EH (cell line): ENCODE measurements around the gene HOXC10.

Experiments used
- DNase-seq: peaks from one replicate; pipeline ENCODE4 v3.0.0-alpha.2; 2015; ENCODE audit warnings: low read depth

The HOXC10 gene

DNA sequence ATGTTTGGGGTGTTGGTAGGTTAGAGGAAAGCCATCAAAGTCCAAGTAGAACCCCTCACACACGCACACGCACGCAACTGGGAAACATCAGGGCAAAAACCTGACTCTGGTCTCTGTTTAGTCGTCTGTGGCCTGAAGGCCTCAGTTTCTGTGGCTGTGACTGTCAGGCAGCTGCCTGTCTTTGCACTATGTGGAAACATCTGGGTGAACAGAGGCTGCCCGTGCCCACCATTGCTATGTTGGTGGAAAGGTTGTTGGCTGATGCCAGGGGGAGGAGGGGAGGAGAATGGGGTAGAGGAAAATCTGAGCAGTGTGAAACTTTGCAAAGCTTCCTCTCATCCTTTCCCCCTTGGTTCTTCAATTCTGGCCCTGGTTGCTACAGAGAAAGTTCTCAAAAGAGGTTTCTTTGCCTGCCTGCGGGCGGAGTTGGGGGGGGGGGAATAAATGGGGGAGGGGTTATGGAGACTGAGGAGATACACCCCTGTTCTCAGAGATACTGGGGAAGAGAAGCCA is 7.5 kb downstream of the HOXC10 start:
- DNase-seq, result no peak

DNA sequence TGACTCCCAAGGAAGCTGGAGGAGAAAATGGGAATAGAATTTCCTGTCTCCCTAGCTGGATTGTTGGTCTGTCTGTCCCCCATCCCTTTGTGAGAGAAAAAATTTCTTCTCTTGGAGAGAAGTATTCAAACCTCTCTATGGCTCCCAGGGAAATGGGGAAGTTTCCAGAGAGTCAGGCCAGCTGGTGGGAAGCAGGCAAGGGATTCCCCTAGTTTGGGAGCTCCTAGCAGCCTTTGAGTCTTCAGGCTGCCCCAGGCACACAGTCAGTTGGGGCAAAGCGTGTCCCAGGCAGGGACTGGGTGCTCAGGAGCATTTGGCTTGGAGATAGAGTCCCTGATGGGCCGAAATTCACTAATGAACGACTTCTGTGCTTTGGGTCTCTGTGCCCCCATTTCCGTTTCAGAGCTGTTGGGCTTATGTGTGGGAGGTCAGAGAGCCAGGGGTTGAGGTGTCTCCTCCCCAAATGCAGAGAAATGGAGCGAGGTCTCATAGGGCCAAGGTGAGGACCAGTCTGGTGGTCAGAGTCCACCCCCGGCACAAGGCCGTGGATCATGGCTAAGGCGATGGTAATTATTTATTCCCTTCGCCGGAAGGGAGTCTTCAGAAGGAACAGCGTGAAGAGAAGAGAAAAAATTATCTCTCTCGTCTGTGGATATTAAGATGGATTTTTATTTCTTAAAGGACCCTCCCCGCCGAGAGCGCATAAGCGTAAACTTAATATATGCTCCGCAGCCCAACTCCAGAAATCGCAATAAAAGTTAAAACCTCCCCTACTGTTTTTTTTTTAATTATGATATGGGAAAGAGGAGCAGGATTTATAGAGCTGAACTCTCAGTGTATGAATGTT is 8.4 kb downstream of the HOXC10 start:
- DNase-seq, result no peak

DNA sequence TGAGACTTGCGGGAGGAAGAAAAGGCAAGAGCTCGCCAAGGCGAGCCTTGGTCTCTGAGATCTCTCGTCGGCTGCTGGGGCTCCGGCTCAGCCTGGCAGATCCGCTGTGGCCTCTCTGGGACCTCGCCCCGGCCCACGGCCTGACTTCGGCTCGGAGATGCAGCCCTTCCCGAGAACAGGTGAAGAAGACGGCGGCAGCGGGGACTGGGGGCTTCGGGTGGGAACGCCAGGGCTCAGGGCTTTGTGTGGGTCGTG is 9.0 kb downstream of the HOXC10 start:
- no peak for DNase-seq

DNA sequence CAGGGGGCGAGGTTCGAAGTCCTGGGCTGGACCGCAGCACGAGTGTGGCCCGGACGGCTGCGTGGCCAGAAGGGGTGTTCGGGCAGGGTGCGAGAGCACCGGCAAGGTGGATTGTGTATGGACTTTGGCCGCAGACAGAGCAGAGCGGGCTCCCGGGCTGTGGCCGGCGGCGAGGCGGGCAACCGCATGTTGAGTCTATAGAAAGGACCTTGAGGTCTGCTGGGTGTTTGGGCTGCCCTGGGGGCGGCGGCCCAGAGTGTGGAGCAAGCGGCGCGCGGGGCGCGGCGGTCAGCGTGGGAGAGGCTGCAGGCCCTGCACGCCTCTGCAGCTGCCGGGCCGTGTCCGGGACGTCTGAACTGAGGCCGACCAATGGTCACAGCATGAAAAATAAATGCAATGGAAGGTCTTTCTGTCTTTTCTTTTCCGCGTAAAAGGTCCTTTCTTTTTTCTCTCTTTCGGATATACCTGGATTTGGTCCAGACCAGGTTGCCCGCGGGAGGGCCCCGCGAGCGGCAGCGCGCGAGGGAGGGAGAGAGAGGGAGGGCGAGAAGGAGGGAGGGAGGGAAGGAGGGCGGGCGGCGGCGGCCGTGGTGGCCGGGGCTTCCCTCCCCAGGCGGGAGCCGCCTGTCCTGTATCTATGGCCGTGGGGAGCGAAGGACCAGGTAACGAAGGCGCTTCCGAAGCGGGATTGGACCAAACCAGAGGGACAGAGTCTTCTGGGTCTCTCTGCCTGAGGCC is 9.5 kb downstream of the HOXC10 start:
- DNase-seq, result no peak

DNA sequence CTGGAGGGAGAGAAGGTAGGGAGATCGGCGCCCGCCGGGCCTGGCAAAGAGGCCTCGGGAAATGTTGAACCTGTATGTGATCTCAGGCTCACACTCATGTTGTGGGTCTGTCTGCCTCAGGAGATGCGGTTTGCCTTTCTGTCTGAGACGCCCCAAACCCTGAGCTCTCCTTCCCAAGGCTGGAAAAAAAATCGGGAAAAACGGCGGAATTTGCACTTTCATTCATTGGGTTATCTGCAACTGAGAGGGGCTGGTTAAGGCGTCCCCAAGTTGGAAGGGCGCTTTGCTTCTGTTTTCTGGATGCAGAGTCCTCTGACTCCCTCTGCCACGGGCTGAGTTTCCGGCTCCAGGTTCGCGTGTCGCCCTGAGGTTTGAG is 10.0 kb downstream of the HOXC10 start:
- no peak for DNase-seq

DNA sequence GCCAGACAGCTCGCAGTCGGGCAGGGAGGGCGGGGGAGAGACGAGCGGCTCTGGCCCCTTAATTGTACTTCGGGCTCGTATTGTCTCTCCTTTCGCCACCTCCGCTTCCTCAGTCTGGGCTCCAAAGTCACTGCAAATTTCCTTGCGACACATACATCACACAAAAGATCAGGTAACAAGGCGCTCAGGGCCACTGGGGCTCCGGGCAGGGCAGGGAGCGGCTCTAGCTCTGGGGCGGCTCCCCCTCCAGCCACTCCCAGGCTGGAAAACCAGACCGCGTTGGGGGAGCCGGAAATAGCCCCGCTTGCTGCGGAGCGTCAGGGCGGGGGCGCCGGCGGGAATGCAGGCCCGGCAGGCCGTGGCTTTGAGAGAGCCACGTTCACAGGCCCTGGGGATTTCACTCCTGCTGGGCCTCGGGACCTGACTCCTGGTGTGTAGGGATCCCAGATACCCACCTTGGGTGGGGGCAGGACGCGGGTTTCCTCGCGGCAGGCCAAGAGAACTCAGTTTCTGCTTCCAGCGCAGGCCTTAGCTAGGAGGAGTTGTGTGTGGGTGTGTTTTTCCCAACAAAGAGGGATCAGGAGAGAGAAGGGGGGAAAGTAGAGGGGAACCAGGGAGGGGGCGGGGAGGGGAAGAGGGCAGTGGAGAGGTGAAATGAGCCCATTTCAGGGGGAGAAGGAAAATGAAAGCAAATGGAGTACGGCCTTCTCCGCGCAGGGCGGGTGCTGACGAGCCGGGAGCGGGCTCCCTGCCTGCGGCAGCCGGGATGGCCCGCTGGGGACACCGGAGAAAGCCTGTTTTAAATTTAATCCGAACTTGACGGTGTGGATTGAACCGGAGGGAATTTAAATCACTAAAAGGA is 10.7 kb downstream of the HOXC10 start:
- no peak for DNase-seq

DNA sequence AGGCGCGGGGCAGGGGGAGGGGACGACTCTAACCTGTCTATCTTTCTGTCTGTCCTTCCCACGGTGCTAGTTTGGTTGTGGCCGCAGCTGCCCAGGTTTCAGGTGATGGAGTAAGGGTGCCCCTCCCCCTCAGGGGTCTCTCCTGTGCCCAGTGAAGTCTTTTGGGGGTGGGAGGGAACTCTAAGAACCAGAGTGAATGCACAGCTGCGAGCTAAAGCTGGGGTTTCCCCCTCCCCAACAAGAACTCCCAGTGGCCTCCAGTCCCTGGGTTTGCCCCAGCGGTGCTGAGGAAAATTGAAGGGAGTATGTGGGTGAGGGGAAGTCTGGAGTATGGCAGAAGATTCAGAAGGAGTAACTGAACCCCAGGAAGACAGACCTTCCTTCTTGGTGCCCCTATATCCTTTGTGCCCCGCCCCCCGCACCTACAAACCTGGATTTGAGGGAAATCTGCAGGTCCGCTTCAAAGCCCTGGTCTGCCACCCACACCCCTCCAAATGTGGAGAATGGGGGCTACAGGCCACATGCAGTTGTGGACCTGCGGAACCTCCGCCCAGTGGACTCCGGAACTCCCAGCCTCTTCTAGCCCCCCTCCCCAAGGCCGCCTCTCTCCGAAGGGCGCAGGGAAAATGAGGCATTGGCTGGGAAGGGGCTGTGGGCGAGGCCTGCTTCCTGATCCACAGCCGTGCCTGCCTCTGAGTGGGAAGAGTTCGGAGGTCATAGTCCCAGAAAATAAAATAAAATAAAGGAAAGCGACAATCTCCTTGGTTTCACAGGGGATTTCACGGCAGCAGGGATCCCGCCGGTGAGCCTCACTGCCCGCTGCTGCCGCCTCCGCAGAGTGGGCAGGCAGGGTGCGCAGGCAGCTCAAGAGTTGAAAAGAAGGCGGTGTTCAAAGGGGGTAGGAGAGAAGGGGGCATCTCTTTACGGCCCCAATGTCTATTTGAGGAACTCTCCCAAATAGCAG is 11.6 kb downstream of the HOXC10 start:
- DNase-seq, result no peak

DNA sequence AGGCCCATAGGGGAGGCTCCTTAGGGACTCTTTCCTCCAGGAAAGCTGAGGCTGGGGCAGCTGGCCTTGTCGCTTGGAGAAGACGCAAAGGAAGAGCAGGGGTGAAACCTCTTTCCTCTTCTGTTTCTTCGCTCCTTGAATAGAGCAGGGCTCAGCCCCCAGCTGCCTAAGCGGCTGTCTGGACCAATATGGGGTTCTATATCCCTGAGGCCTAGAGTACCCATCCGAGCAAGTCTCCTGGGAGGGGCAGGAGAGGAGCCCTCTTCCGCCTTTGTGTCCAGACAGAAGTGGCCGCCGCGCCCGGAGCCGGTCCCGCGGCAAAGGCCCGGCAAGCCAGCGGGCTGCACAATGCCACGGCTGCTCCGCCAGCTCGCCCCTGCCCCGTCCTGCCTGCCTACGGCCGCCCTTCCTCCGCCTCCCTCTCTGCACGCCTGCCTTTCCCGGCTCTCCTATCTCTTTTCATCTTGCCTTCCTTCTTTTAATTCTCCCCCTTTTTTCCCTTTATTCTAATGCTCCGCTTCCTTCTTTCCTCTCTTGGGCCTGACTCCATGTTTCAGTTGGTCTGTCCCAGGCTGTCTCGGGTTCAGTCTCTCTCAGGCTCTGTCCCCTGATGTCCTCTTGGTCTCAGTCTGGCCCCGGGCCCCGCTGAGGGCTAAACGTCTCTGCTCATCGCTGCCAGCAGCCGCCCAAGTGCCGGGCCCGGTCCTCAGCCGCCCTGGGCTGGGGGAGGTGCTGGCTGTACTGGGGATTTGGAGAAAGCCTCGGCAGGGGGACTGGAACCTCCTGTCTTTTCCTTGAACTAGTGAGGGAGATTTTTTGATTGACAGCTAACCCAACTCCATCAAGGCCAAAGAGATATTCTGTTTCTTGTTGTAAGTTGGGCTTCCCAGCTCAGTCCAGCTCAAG is 12.5 kb downstream of the HOXC10 start:
- DNase-seq, result no peak

DNA sequence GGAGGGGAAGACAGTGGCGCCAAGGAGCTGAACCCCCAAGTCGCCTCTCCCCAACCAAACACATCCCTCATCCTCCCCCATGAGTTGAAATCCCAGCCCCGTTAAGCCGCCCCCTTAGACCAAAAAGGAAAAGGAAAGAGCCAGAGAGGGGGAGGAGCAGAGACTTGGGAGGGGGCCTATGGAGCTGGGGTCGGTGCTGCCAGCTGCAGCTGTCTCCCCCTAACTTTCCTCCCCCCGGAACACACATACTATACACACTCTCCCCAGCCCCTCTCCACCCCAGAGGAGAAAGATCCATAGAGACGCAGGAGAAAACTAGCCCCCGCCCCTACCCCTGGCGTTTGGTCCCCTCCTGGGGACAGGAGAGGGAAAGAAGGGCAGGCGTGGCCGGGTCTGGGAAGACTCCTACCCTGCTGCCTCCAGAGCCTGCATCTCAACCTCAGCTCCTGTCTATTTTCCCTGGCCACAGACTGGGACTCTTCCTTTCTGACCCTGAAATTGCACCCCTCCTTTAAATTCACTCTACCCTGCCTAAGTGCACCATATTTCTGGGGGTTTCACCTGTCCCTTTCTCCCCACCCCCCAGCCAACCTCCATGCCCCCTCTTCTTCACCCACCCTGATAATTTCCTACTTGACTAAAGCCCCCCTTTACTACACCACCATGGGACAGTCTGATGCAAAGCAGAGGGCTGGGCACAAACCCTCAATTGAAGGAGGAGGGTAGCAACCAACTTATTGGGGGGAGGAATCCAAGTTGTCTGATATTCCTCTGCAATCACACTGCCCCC is 13.4 kb downstream of the HOXC10 start:
- no peak for DNase-seq

DNA sequence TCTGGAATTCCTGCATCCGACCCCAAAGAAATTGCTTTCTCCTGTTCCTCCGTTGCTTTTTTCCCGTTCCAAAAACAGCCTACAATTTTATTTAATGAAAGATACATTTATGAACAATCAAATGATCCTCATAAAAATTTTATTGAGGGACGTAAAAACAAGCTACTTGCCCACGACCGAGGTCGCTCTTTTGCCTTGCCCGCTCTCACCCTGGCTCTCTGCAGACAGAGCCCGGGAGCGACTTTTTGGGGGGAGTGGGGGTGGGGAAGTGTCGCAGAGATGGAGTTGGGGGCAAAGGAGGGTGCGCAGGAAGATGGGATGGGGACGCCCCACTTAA is 13.9 kb downstream of the HOXC10 start:
- no peak for DNase-seq

DNA sequence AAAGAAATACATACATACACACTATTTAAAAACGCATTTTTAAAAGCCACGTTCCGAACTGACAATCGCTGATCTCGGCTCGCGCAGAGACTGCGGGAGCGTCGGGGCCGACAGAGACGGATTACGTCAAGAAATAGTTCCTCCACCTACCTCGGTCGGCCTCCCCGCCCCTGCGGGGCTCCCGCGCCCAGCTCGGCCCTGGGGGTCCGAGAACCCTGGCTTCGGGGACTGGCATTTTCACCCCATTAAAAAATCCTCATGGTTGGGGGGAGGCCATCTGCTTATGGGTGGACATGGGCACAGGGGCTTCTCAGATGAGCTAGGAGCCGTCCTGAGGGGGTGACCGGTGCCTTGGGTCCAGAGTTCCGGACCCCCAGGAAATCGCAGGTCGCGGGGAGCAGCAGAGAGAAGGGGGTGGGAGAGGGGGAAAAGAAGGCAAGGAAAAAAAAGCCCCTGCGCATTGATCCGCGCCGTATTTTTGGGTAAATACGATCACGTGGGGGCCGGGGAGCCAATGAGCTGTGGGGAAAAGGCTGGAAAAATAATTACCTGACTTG is 14.7 kb downstream of the HOXC10 start:
- peak; percentile 77 for DNase-seq

DNA sequence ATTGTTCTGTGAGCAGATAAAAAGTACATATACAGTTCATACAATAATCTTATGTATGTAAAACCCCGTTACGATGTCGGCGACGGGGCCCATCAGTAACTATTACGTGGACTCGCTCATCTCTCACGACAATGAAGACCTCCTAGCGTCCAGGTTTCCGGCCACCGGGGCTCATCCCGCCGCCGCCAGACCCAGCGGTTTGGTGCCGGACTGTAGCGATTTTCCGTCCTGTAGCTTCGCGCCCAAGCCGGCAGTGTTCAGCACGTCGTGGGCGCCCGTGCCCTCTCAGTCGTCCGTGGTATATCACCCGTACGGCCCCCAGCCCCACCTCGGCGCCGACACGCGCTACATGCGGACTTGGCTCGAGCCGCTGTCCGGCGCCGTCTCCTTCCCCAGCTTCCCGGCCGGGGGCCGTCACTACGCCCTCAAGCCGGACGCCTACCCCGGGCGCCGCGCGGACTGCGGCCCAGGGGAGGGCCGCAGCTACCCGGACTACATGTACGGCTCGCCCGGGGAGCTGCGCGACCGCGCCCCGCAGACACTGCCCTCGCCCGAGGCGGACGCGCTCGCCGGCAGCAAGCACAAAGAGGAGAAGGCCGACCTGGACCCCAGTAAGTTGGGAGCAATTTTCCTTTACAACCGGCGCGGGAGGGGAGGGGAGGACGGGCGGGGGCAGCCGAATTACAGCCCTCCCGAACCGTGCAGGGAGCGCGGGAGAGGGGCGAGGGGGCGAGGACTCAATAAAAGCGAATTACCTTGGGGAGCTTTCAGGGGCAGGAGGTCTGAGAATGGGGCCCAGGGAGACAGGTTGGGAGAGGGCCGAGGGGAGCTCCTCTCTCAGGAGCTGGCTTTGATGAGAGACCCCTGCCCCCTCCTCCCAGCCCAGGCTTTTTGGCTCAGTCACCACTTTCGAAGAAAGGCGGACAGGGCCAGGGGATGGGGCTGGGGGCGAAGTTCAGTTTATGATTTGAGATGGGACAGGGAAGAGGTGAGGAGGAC is 15.5 kb downstream of the HOXC10 start, which contains the start of gene HOXC9:
Gene HOXC9, plus strand, starts transcription at position 46 of the 999 bp plus-strand sequence. Its CDS starts 28 bp downstream, at position 74.
- DNase-seq, result peak; percentile 58

DNA sequence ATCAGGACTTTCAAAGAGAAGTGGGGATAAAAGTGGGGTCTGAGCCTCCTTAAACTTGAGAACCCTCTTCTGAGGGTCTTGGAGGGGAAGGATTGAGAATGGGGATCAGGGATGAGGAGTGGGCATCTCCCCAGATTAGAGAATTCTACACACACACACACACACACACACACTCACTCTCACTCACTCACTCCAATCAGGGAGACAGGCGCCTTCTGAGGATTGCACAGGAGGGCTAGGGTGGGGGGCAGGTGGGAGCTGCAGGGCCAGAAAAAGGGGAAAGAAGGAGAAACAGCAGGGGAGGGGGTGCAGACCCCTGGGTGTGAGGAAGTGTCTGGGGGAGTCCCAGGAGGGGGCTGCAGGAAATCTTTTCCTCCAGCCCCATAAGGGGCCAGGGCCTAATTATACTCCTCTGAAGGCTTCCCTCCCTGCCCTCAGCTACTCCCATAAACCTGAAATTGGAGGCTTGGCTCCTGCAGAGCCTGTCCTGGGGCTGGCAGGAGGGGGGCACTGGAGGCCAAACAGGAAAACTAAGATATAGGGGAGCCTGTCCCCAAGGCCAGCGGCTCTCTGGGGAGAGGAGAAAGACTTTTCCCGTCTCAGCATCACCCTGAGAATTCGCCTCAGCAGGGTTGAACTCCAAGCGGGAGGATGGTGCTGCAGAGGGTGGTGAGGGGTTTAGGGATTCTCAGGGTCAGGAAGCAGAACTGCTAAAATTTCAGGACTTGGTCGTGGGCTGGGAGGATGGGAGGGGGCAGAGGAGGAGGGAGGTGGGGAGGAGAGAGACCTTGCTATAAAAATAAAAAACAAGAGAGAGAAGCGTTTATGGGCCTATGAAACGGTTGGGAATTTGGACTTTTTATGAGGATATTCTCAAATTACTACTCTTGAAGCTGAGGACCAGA is 16.6 kb downstream of the HOXC10 start:
- no peak for DNase-seq

DNA sequence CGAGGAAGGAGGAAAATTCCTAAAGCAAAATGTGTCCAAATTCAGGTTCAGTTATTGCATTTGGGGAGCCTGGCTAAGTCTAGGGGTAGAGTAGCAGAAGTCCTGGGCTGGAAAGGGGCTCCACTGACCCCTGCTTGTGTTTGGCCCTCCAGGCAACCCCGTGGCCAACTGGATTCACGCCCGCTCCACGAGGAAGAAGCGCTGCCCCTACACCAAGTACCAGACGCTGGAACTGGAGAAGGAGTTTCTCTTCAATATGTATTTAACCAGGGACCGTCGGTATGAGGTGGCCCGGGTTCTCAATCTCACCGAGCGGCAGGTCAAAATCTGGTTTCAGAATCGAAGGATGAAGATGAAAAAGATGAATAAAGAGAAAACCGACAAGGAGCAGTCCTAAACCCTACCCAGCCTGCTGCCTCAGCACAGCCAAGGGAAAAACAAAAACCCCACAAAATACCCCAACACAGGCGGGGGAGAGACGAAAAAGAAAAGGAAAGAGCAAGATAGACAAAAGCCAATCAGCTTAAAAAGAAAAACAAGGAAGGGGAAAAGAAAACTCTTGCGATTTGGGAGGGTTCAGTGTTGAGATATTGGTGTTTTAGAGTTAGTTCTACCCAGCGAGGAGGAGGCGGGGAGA is 17.4 kb downstream of the HOXC10 start:
- no peak for DNase-seq

DNA sequence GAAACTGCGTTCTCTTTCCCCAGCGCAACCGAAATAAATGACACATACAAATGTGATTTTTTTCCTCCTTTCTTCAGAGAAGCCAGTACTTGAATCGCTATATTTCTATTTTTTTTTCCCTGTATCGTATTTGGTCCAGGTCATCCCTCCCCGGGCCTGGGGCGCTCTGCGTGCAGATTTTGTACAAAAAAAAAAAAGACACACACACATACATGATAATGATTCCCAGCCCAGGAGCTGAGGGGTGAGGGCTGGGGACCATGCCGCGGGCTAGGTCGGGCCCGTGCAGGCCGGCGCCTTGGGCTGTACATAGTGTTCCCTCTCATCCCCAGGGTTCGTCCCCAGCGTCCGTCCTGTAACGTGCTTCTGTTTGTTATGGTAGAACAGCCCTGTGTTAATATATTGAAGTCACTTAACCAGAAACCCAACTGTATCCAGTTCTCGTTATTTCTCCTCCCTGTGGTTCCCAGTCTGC is 18.0 kb downstream of the HOXC10 start:
- no peak for DNase-seq

DNA sequence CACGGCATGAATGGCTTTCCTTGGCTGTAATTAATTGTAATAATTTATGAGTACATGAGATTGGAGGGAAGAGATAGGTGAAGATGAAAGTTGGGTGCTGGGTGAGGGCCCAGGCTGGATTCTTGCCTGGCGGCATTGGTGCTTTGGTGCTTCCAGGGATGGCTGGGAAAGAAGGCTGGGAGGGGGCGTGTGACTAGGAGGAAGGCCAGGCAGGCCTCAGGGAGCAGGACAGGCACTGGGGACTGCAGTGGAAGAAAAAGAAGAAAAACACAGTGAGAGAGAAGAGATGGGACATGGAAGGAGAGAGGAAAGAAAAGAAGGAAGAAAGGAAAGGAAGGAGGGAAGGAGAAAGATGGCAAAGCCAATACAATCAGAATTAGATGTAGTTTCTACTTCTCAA is 18.7 kb downstream of the HOXC10 start:
- DNase-seq, result no peak
